Neural progenitor cell (in vitro differentiated cells): ENCODE data around the gene KIF3B.

Source experiments
- CTCF ChIP-seq: fragments of 200-600 bp; sonication (generic); IDR thresholded peaks from 2 replicates; pipeline ENCODE4 v1.5.1; 2017; ENCODE audit warnings: antibody characterized with exemption, mild to moderate bottlenecking
- EZH2phosphoT487 ChIP-seq: fragments of 200-600 bp; sonication (generic); IDR thresholded peaks from 2 replicates; pipeline ENCODE4 v1.6.1; 2017; ENCODE audit warnings: antibody characterized with exemption

GRCh38 chr20:32227744-32228688 lies 49.4 kb upstream of the KIF3B start:
- TF ChIP-seq CTCF (no peak), EZH2phosphoT487 (no peak)
